ENCODE data around the gene KIF13A. TPM values are rescaled to one million over a fixed set of nuclear protein-coding genes. Genes with fewer than 3 reads are reported as not detected.

KIF13A gene
- total and polyA plus RNA-seq, 2 donors (not counting 3 experiments of a cell fraction or from before 2014, with no cell fraction given): 24.9 to 65.8 TPM

GRCh38 chr6:17883665-17884497 is 103.6 kb downstream of the KIF13A start:
- Histone ChIP-seq H3K9me1 (replicated peaks; ENCODE audit: control insufficient read depth, extremely low read depth, insufficient read depth, low read length) (no peaks in the 10 kb centered on the region), H4K20me1 (replicated peaks; ENCODE audit: control insufficient read depth, extremely low read depth, insufficient read depth, low read length) (no peaks in the 10 kb centered on the region), H3K27me3 (ENCODE audit: control insufficient read depth in 2 of 2, insufficient read depth in 2 of 2, low read length in 2 of 2) (no peaks in the 10 kb centered on the region), H3K9ac (replicated peaks; ENCODE audit: extremely low read depth, insufficient read depth, low read length) (no peak overlapping the region), H3K4me1 (ENCODE audit: control insufficient read depth, extremely low read depth, insufficient read depth, low read length) (no peaks in the 10 kb centered on the region), H3K79me2 (ENCODE audit: control insufficient read depth, insufficient read depth, low read length) (no peaks in the 10 kb centered on the region), H3K9me3 (replicated peaks; ENCODE audit: control insufficient read depth, insufficient read depth, low read length) (no peaks in the 10 kb centered on the region), H3K36me3 (ENCODE audit: control insufficient read depth in 2 of 2, extremely low read depth in 1 of 2, insufficient read depth in 2 of 2, low read length in 2 of 2) (no peaks in the 10 kb centered on the region), H2AFZ (ENCODE audit: low read depth, low read length) (no peak overlapping the region), H3K27ac (ENCODE audit: insufficient read depth, low read depth, low read length) (no peak overlapping the region), H3K4me3 (replicated peaks in 1 of 3; ENCODE audit: insufficient read depth in 1 of 3, low read depth in 1 of 3, low read length in 3 of 3) (no peak overlapping the region), H3K4me2 (ENCODE audit: insufficient read depth, low read length) (no peak overlapping the region)
- POLR2A ChIA-PET: no interaction called here
- dilution Hi-C loops (cut with MboI; ENCODE audit: extremely low pct_ligation_motif_present, low sequenced_read_pairs) (no loop called here), intact Hi-C loops (cut with micrococcal nuclease) (no loop called here)
- no peak for TF ChIP-seq MAX (IDR thresholded peaks at IDR 0.05; ENCODE audit: insufficient read depth, insufficient read length)
- TF ChIP-seq JUN (IDR thresholded peaks at IDR 0.05; ENCODE audit: borderline replicate concordance, insufficient read depth, insufficient read length, low read depth): no peak
- TF ChIP-seq CTCF (IDR thresholded peaks at IDR 0.05; ENCODE audit: extremely low read depth in 1 of 2, insufficient read depth in 1 of 2, low read depth in 1 of 2, low read length in 2 of 2): no peak
- no peak for TF ChIP-seq GATA2 (IDR thresholded peaks at IDR 0.05; ENCODE audit: insufficient read depth, insufficient read length, low read depth, low read length)
- TF ChIP-seq FOS (IDR thresholded peaks at IDR 0.05; ENCODE audit: borderline replicate concordance, insufficient read depth, low read length): no peak
- CTCF ChIA-PET: interaction anchor here (0.5 to 1.3 kb wide), 2 partner anchors 45 to 53 kb away, joined by 3 read pairs; no protein-coding TSS in a partner anchor
- FAIRE-seq: no peak
- DNase-seq (ENCODE audit: low read depth, low spot score): no peak
- BruUV-seq (replicated peaks): no TSS peak

Measured in endothelial cell of umbilical vein (primary cell).